DMS114 treated with DMSO at 0.1 percent for 48 hours (cell line): ENCODE data around the gene ACRV1.
"Not testable (repeated sequence)": the region's sequence is repeated elsewhere in the genome, so short reads cannot be mapped to it uniquely, and the experiment has no call there.

Source experiments
- DNase-seq: peaks from one replicate; lab custom pipeline; 2025; ENCODE audit not compliant: unreplicated experiment; lab: John Stamatoyannopoulos, UW

Gene ACRV1

GRCh38 chr11:125680747-125681146 lies at the start of gene ACRV1:
Gene ACRV1 (minus strand): TSS chr11:125680847. CDS start chr11:125680780, 67 bp downstream.
- no peak for DNase-seq

- DNase-seq = no peak
Observed at GRCh38 chr11:125728969-125729368, 48.3 kb upstream of the ACRV1 start.

- peak; percentile 3 for DNase-seq
Observed at GRCh38 chr11:125724125-125724524, 43.5 kb upstream of the ACRV1 start.

GRCh38 chr11:125720781-125721180 lies 40.1 kb upstream of the ACRV1 start:
- DNase-seq = no peak

GRCh38 chr11:125704686-125705085 lies 24.0 kb upstream of the ACRV1 start:
- DNase-seq = not testable (repeated sequence)

- no peak for DNase-seq
Observed at GRCh38 chr11:125701858-125702621, 21.4 kb upstream of the ACRV1 start.

- no peak for DNase-seq
Observed at GRCh38 chr11:125701018-125701610, 20.5 kb upstream of the ACRV1 start.

GRCh38 chr11:125694951-125695350 lies 14.3 kb upstream of the ACRV1 start:
- DNase-seq = no peak

- no peak for DNase-seq
Observed at GRCh38 chr11:125692887-125693286, 12.2 kb upstream of the ACRV1 start.

- no peak for DNase-seq
Observed at GRCh38 chr11:125690006-125690405, 9.4 kb upstream of the ACRV1 start.

GRCh38 chr11:125689274-125689859 lies 8.7 kb upstream of the ACRV1 start:
- no peak for DNase-seq

GRCh38 chr11:125688632-125689031 lies 8.0 kb upstream of the ACRV1 start:
- no peak for DNase-seq

- no peak for DNase-seq
Observed at GRCh38 chr11:125688066-125688465, 7.4 kb upstream of the ACRV1 start.

GRCh38 chr11:125685228-125685627 lies 4.6 kb upstream of the ACRV1 start:
- no peak for DNase-seq

- DNase-seq = no peak
Observed at GRCh38 chr11:125679837-125680236, 810 bp downstream of the ACRV1 start.

GRCh38 chr11:125679397-125679796 lies 1.2 kb downstream of the ACRV1 start:
- DNase-seq = no peak

- DNase-seq = no peak
Observed at GRCh38 chr11:125675196-125675595, 5.5 kb downstream of the ACRV1 start.

- DNase-seq = no peak
Observed at GRCh38 chr11:125674210-125674609, 6.4 kb downstream of the ACRV1 start.

- DNase-seq = no peak
Observed at GRCh38 chr11:125671561-125671960, 9.1 kb downstream of the ACRV1 start.

GRCh38 chr11:125670172-125670571 lies 10.5 kb downstream of the ACRV1 start:
- DNase-seq = no peak

GRCh38 chr11:125667151-125667550 lies 13.5 kb downstream of the ACRV1 start:
- no peak for DNase-seq

GRCh38 chr11:125663910-125664309 lies 16.7 kb downstream of the ACRV1 start:
- no peak for DNase-seq
